Measurements from ENCODE around the gene GUCY2C.
"Not testable (repeated sequence)": the region's sequence is repeated elsewhere in the genome, so short reads cannot be mapped to it uniquely, and the experiment has no call there.

Gene GUCY2C

DNA sequence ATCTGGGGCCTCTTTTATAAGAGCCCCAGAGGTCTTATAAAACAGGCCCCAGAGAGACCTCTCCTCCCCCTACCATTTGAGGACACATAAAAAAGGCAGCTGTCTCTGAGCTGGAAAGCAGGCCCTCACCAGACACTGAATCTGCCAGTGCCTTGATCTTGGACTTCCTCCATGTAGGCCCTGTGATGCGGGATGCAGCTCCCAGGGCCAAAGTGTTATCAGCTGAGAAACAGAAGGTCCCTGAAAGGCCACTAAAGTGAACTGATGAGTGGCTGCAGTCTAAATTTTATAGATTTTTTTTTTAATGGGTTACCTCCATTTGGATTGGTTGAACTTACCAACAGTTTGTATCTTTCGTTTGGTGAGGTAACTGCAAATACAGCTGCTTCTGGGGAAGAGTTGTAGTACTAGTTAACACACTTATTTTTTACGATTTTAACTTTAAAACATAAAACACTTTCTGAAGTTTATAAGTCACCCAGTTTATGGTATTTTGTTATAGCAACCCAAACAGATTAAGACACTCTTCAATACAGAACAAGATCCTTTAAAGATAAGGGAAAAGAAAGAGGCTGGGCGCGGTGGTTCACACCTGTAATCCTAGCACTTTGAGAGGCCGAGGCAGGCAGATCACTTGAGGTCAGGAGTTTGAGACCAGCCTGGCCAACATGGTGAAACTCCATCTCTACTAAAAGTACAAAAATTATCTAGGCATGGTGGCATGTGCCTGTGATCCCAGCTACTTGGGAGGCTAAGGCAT lies 5.6 kb upstream of the GUCY2C start:
- Histone ChIP-seq H3K9ac (ENCODE audit: low read length) (no peak overlapping the region), H3K27me3 (ENCODE audit: control insufficient read depth in 1 of 2, insufficient read depth in 2 of 2, low read length in 2 of 2) (no peaks in the 10 kb centered on the region), H3K4me3 (ENCODE audit: low read depth in 1 of 2, low read length in 2 of 2) (no peak overlapping the region), H3K9me3 (ENCODE audit: low read length) (no peaks in the 10 kb centered on the region), H3K4me1 (ENCODE audit: insufficient read depth, low read length) (peaks cover 5% of the 10 kb centered on the region), H3K36me3 (ENCODE audit: insufficient read depth, low read length) (no peaks in the 10 kb centered on the region), H3K27ac (ENCODE audit: low read depth, low read length) (no peak overlapping the region)

DNA sequence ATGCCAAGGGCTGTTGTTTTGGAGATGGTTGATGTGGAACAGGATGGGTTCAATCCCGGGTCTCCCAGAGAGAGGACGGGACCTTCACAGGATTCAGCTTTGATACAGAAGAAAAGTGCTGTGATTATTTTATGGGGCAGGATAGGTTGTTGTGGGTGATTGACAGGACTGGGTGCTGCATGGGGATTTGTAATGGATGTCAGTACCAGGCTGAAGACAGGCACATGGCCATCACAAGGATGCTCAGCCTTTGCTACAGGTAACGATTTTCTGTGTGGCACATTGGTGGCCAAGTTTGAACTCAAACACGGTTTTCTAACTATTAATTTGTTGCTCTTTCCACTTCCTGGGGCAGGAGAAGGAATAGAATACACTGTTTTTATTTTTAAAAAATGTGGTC lies 4.5 kb upstream of the GUCY2C start:
- Histone ChIP-seq H3K4me1 (ENCODE audit: insufficient read depth, low read length) (peaks cover 5% of the 10 kb centered on the region), H3K27ac (ENCODE audit: low read depth, low read length) (no peak overlapping the region), H3K9ac (ENCODE audit: low read length) (no peak overlapping the region), H3K27me3 (ENCODE audit: control insufficient read depth in 1 of 2, insufficient read depth in 2 of 2, low read length in 2 of 2) (no peaks in the 10 kb centered on the region), H3K9me3 (ENCODE audit: low read length) (no peaks in the 10 kb centered on the region), H3K36me3 (ENCODE audit: insufficient read depth, low read length) (no peaks in the 10 kb centered on the region), H3K4me3 (ENCODE audit: low read depth in 1 of 2, low read length in 2 of 2) (no peak overlapping the region)

DNA sequence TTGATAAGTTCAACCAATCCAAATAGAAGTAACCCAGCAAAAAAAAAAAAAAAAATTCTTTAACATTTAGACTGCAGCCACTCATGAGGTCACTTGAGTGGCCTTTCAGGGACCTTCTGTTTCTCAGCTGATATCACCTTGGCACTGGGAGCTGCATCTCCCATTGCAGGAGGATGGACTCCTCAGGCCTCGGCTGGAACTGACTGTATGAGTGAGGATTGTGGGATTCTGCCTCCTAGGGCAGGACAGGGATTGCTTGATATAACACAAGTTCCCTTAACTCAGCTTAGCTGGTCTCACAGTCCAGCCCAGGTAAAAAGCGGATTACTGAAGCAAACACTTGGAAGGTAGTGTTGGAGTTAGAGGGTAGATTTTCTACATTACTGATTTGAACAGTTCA lies 3.5 kb upstream of the GUCY2C start:
- Histone ChIP-seq H3K9ac (ENCODE audit: low read length) (no peak overlapping the region), H3K27me3 (ENCODE audit: control insufficient read depth in 1 of 2, insufficient read depth in 2 of 2, low read length in 2 of 2) (no peaks in the 10 kb centered on the region), H3K4me1 (ENCODE audit: insufficient read depth, low read length) (peaks cover 5% of the 10 kb centered on the region), H3K36me3 (ENCODE audit: insufficient read depth, low read length) (no peaks in the 10 kb centered on the region), H3K27ac (ENCODE audit: low read depth, low read length) (no peak overlapping the region), H3K4me3 (ENCODE audit: low read depth in 1 of 2, low read length in 2 of 2) (no peak overlapping the region), H3K9me3 (ENCODE audit: low read length) (no peaks in the 10 kb centered on the region)

DNA sequence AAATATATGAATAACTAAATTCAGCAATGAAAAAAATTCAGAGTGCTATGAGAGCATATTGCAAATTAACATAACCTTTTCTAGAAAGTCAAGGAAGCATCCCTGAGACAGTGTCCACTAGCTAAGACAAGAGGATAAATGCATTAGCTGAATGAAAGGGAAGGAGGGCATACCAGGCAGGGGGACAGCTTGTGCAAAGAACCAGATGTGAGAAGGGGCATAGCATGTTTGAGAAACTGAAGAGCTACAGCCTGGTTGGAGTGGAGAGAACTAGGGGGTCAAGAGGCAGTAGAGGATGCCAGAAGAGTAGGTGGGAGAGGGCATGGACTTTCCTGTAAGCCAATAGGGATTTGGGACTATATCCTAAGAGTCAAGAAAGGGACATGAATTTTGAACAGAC lies 2.2 kb upstream of the GUCY2C start:
- no peak overlapping the region for H3K27ac ChIP-seq (ENCODE audit: low read depth, low read length)
- no peaks in the 10 kb centered on the region for H3K36me3 ChIP-seq (ENCODE audit: insufficient read depth, low read length)
- H3K27me3 ChIP-seq (ENCODE audit: control insufficient read depth in 1 of 2, insufficient read depth in 2 of 2, low read length in 2 of 2), result no peaks in the 10 kb centered on the region
- H3K4me1 ChIP-seq (ENCODE audit: insufficient read depth, low read length), result peaks cover 5% of the 10 kb centered on the region
- H3K9me3 ChIP-seq (ENCODE audit: low read length), result no peaks in the 10 kb centered on the region
- H3K9ac ChIP-seq (ENCODE audit: low read length), result no peak overlapping the region
- H3K4me3 ChIP-seq (ENCODE audit: low read depth in 1 of 2, low read length in 2 of 2), result no peak overlapping the region

DNA sequence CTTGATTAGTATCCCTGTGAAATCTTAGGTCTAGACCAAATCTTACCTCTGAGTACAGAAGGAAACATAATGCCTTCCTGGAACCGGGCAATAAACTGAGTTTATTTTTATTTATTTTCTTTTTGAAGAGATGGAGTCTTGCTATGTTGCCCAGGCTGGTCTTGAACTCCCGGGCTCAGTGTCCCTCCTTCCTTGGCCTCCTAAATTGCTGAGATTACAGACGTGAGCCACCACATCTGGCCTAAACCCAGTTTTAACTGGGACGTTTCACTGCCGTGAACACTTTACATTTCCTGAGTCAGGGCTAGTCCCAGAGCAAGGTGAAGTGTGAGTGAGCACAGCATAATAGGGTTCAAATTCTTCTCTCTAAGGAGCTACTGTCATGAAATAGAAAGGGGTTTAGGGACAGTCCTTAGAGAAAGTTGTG lies 671 bp downstream of the GUCY2C start:
- Histone ChIP-seq H3K4me3 (ENCODE audit: low read depth in 1 of 2, low read length in 2 of 2) (no peak overlapping the region), H3K4me1 (ENCODE audit: insufficient read depth, low read length) (no peaks in the 10 kb centered on the region), H3K9ac (ENCODE audit: low read length) (no peak overlapping the region), H3K27me3 (ENCODE audit: control insufficient read depth in 1 of 2, insufficient read depth in 2 of 2, low read length in 2 of 2) (no peaks in the 10 kb centered on the region), H3K27ac (ENCODE audit: low read depth, low read length) (no peak overlapping the region), H3K9me3 (ENCODE audit: low read length) (no peaks in the 10 kb centered on the region), H3K36me3 (ENCODE audit: insufficient read depth, low read length) (no peaks in the 10 kb centered on the region)

DNA sequence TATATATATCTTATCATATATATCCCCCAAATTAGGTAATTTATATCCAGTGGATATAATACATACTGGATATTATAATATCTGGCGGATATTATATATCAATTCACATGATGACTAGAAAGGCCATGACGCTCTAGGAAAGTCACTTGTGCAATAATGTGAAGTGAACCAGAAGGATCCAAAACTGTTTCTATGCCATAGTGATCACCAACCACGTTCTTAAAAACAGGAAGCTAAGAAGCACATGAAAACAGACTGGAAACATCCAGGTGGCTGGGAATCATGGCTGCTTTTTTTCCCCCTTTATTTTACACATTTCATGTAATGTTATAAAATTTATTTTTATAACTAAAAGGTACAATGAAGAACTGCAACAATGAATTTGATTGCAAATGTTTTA lies 1.4 kb downstream of the GUCY2C start:
- Histone ChIP-seq H3K9ac (ENCODE audit: low read length) (no peak overlapping the region), H3K36me3 (ENCODE audit: insufficient read depth, low read length) (no peaks in the 10 kb centered on the region), H3K27ac (ENCODE audit: low read depth, low read length) (no peak overlapping the region), H3K4me3 (ENCODE audit: low read depth in 1 of 2, low read length in 2 of 2) (no peak overlapping the region), H3K9me3 (ENCODE audit: low read length) (no peaks in the 10 kb centered on the region), H3K27me3 (ENCODE audit: control insufficient read depth in 1 of 2, insufficient read depth in 2 of 2, low read length in 2 of 2) (no peaks in the 10 kb centered on the region), H3K4me1 (ENCODE audit: insufficient read depth, low read length) (no peaks in the 10 kb centered on the region)

DNA sequence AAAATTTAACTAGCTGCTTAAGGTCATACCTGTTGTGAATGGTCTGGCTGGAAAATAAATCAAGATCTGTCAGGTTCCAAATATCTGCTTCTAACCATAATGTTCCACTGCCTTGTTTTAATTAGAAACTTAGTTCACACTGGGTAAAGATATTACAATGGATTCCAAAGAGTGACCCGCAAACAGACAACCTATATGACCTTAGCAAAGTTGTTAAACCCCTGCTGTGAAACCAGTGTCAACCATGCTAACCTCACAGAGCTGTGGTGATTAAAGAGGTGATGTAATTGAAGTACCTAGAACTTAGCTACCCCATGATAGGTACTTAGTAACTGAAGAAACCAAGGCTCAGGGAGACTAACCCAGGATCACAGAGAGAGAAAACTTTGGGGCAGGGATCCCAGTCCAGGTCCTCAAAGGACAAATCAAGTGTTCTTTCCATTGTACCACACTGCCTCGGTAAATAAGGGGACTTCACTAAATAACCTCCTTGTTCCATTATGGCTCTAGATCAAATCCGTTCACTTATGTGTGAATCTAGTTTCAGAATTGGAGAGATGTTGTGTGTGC lies 2.2 kb downstream of the GUCY2C start:
- no peak overlapping the region for H3K27ac ChIP-seq (ENCODE audit: low read depth, low read length)

DNA sequence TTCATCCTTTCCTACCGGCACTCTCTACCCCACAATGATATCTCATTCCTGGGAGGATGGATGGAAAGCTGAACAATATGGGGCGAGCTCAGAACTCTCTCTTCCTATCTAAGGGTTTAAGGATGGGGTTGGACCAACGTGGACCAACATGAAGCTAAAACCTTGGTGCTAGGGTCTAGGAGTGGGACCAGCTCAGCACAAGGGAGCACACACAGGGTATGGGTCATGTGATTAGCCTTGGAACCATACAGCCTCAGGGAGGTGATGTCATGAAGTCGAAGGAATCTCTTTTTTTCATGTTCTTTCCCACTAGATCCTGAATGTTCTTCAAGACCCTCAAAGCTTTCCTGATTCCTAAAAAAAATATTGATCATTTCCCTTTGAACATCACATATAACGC lies 3.3 kb downstream of the GUCY2C start:
- H3K4me1 ChIP-seq (ENCODE audit: insufficient read depth, low read length), result no peaks in the 10 kb centered on the region
- H3K9ac ChIP-seq (ENCODE audit: low read length), result no peak overlapping the region
- no peak overlapping the region for H3K4me3 ChIP-seq (ENCODE audit: low read depth in 1 of 2, low read length in 2 of 2)
- H3K27ac ChIP-seq (ENCODE audit: low read depth, low read length), result no peak overlapping the region
- no peaks in the 10 kb centered on the region for H3K9me3 ChIP-seq (ENCODE audit: low read length)
- H3K27me3 ChIP-seq (ENCODE audit: control insufficient read depth in 1 of 2, insufficient read depth in 2 of 2, low read length in 2 of 2), result no peaks in the 10 kb centered on the region
- no peaks in the 10 kb centered on the region for H3K36me3 ChIP-seq (ENCODE audit: insufficient read depth, low read length)

More for the DNA sequence above, 2.2 kb downstream of the GUCY2C start:
- H3K9ac ChIP-seq (ENCODE audit: low read length), result no peak overlapping the region
- H3K36me3 ChIP-seq (ENCODE audit: insufficient read depth, low read length), result no peaks in the 10 kb centered on the region
- H3K27me3 ChIP-seq (ENCODE audit: control insufficient read depth in 1 of 2, insufficient read depth in 2 of 2, low read length in 2 of 2), result no peaks in the 10 kb centered on the region
- no peaks in the 10 kb centered on the region for H3K4me1 ChIP-seq (ENCODE audit: insufficient read depth, low read length)
- no peak overlapping the region for H3K4me3 ChIP-seq (ENCODE audit: low read depth in 1 of 2, low read length in 2 of 2)
- H3K9me3 ChIP-seq (ENCODE audit: low read length), result no peaks in the 10 kb centered on the region

DNA sequence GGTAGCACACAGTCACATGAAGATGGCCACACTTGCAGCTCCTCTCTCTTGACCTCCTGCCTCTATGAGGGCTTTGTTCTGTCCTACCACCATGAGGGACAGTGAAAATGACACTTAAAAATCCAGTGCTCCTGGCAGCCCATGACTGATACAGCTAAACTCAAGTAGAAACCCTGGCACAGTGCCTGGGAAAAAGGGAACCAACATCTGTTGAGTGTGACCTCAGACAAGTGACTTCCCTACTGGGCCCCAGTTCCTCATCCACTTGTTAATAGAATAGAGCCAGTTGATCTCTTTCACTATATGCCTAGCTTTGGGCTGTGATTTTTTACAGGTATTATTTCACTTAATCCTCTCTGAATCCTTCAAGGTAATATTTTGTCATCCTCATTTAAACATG lies 4.8 kb downstream of the GUCY2C start:
- Histone ChIP-seq H3K9me3 (ENCODE audit: low read length) (no peaks in the 10 kb centered on the region), H3K36me3 (ENCODE audit: insufficient read depth, low read length) (no peaks in the 10 kb centered on the region), H3K9ac (ENCODE audit: low read length) (no peak overlapping the region), H3K4me3 (ENCODE audit: low read depth in 1 of 2, low read length in 2 of 2) (no peak overlapping the region), H3K27ac (ENCODE audit: low read depth, low read length) (no peak overlapping the region), H3K27me3 (ENCODE audit: control insufficient read depth in 1 of 2, insufficient read depth in 2 of 2, low read length in 2 of 2) (no peaks in the 10 kb centered on the region), H3K4me1 (ENCODE audit: insufficient read depth, low read length) (no peaks in the 10 kb centered on the region)

DNA sequence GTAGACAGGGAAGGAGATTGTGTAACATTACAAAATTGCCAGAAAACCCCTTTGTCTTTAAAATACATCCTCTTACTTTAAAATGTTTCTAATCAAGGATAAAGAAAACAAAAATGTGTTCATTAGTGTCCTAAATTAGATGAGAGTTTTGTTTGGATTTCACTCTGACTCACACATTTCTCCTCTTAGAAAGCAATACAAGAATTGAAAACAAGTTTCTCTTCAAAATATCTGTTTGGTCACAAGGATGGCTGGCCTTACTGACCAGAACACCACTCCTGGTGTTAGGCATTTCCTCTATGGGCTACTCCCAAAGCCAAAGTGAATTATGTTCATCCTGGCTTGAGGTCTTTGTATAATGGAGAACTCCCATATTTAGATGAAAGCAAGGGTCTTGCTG lies 6.4 kb downstream of the GUCY2C start:
- Histone ChIP-seq H3K27ac (ENCODE audit: low read depth, low read length) (no peak overlapping the region), H3K36me3 (ENCODE audit: insufficient read depth, low read length) (no peaks in the 10 kb centered on the region), H3K9ac (ENCODE audit: low read length) (no peak overlapping the region), H3K4me1 (ENCODE audit: insufficient read depth, low read length) (no peaks in the 10 kb centered on the region), H3K27me3 (ENCODE audit: control insufficient read depth in 1 of 2, insufficient read depth in 2 of 2, low read length in 2 of 2) (no peaks in the 10 kb centered on the region), H3K4me3 (ENCODE audit: low read depth in 1 of 2, low read length in 2 of 2) (no peak overlapping the region), H3K9me3 (ENCODE audit: low read length) (no peaks in the 10 kb centered on the region)

DNA sequence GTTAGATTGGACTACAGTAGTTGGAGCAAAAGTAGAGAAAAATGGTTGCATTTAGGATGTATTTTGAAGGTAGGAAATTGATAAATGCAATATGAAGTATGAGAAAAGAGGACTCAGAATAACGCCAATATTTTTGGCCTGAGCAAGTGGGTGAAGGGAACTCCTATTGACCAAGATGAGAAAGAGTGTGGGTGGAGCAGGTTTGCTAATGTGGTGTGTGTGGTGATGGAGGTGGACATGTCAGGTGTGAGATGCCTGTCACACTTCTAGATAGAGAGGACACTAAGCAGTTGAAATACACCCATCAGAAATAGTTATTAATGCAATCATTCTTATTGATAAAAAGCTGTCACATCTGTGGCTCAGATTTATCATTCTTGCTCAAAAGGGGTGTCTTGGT lies 7.3 kb downstream of the GUCY2C start:
- H3K36me3 ChIP-seq (ENCODE audit: insufficient read depth, low read length), result no peaks in the 10 kb centered on the region
- no peak overlapping the region for H3K9ac ChIP-seq (ENCODE audit: low read length)
- H3K9me3 ChIP-seq (ENCODE audit: low read length), result no peaks in the 10 kb centered on the region
- H3K4me3 ChIP-seq (ENCODE audit: low read depth in 1 of 2, low read length in 2 of 2), result no peak overlapping the region
- no peak overlapping the region for H3K27ac ChIP-seq (ENCODE audit: low read depth, low read length)
- H3K27me3 ChIP-seq (ENCODE audit: control insufficient read depth in 1 of 2, insufficient read depth in 2 of 2, low read length in 2 of 2), result no peaks in the 10 kb centered on the region
- no peaks in the 10 kb centered on the region for H3K4me1 ChIP-seq (ENCODE audit: insufficient read depth, low read length)

DNA sequence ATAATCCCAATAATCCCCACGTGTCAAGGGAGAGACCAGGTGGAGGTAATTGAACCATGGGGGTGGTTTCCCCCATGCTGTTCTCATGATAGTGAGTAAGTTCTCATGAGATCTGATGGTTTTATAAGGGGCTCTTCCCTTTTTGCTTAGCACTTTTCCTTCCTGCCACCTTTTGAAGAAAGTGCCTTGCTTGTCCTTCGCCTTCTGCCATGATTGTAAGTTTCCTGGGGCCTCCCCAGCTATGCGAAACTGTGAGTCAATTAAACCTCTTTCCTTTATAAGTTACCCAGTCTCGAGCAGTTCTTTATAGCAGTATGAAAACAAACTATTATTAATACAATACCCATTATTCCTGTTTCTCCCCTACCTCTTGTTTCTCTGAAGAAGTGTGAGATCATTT lies 14.2 kb downstream of the GUCY2C start:
- not testable (repeated sequence) for H3K27me3 ChIP-seq (ENCODE audit: control insufficient read depth in 1 of 2, insufficient read depth in 2 of 2, low read length in 2 of 2); H3K36me3 ChIP-seq (ENCODE audit: insufficient read depth, low read length); H3K9ac ChIP-seq (ENCODE audit: low read length); H3K27ac ChIP-seq (ENCODE audit: low read depth, low read length); H3K4me1 ChIP-seq (ENCODE audit: insufficient read depth, low read length); H3K9me3 ChIP-seq (ENCODE audit: low read length); H3K4me3 ChIP-seq (ENCODE audit: low read depth in 1 of 2, low read length in 2 of 2)
